Body of pancreas (tissue), 4 donors: ENCODE data around the gene HSDL2.

ENCODE experiments used
- CTCF ChIP-seq, 7 experiments: fragments of 450-650 bp in 4 of 7; fragments of 200-600 bp in 3 of 7; sonication (generic) in 3 of 7; IDR thresholded peaks; one replicate each; pipeline ENCODE4 v1.5.1; 2016 to 2019; ENCODE audit warnings: antibody characterized with exemption in 7 of 7
- POLR2A ChIP-seq, 3 donors: fragments of 450-650 bp; IDR thresholded peaks; one replicate each; pipeline ENCODE4 v1.6.1; 2016; ENCODE audit warnings: antibody characterized with exemption in 3 of 3, mild to moderate bottlenecking in 2 of 3

- TF ChIP-seq CTCF (IDR thresholded peaks at IDR 0.05) (no peak), POLR2A (IDR thresholded peaks at IDR 0.05) (no peak)
Observed at GRCh38 chr9:112349008-112349333, 30.9 kb upstream of the HSDL2 start.
